Tibial nerve (tissue), 4 donors: Measurements from ENCODE around the gene ZNF486. TPM values are rescaled to one million over a fixed set of nuclear protein-coding genes. Genes with fewer than 3 reads are reported as not detected.

Experiments used
- small RNA-seq: library from RNA; depleted of rRNA; stranded (forward); fragments of <200 nt; gene quantifications from one replicate; pipeline ENCODE3, GENCODE V24; 2016
- total RNA-seq, 4 donors: library from RNA; depleted of rRNA; stranded (reverse); fragments of >200 nt; gene quantifications; one replicate each; pipeline ENCODE4 v1.1.0, GENCODE V29; 2016

The ZNF486 gene
- total RNA-seq, 4 donors from 2014 or later: 2.7 to 5.5 (median 3.7) TPM

Small RNA genes within 50 kb of the gene (small RNA-seq; reads per million reads assigned to genes)
- gene AC011447.4: not detected

Other genes starting within 250 kb of the ZNF486 start
- gene ZNF682, start 127.7 kb upstream of the ZNF486 start, total RNA-seq: 10 to 100 TPM in 2 of 4 donors, 1 to 10 TPM in 2; 1.5 to 14.1 (median 11.3) TPM
- gene ZNF90, start 89.2 kb upstream of the ZNF486 start, total RNA-seq: 1 to 10 TPM; 1.1 to 4.4 (median 1.7) TPM